ENCODE measurements around the gene ANKRD16. TPM values are rescaled to one million over a fixed set of nuclear protein-coding genes. Genes with fewer than 3 reads are reported as not detected.

The ANKRD16 gene
- total and polyA plus RNA-seq, 2 experiments from 2014 or later: 6.4 to 16.1 TPM

DNA sequence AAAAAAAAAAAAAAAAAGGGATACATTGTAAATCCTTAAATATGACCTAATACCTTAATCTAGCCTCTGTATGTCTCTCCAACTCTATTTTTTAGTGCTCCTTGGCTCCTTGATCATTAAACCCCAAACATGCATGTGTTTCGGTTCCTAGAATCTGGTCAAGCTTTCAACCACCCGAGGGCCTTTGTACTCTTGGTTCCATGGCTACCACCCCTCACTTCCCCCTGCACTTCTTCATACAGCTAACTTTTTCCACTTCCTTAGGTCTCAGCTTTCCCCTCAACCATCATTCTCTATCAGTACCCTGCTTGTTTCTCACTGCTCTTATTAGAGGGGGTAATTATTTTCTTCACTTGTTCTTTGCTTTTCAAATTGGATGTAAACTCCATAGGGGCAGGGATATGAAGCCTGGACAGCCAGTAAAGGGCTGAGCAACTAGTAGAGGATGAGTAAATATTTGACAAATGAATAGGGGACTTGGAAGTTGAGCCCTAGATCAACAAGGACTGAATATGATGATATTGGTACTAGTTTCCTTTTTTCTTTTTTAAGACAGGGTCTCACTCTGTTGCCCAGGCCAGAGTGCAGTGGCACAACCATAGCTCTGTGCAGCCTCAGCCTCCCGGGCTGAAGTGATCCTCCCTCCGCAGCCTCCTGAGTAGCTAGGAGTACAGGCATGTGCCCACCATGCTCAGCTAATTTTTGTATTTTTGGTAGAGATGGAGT, 72.2 kb downstream of the ANKRD16 start (continued):
- TF ChIP-seq ZNF462 (CRISPR knock-in tag; IDR thresholded peaks at IDR 0.05): no peak
- no peak for TF ChIP-seq EZH2 (IDR thresholded peaks at IDR 0.05; ENCODE audit: low read depth, unreplicated experiment)
- TF ChIP-seq ZNF331 (CRISPR knock-in tag; IDR thresholded peaks at IDR 0.05; ENCODE audit: low read depth): no peak
- no peak for TF ChIP-seq POLR2AphosphoS5 (IDR thresholded peaks at IDR 0.05; ENCODE audit: low read depth)
- no peak for TF ChIP-seq STAT1 (IDR thresholded peaks at IDR 0.05; ENCODE audit: unreplicated experiment)
- no peak for TF ChIP-seq JUNB (IDR thresholded peaks at IDR 0.05; ENCODE audit: unreplicated experiment)
- no peak for TF ChIP-seq NANOG (IDR thresholded peaks at IDR 0.05; ENCODE audit: borderline replicate concordance)
- TF ChIP-seq REST (IDR thresholded peaks at IDR 0.05; ENCODE audit: unreplicated experiment): no peak
- TF ChIP-seq ETS1 (IDR thresholded peaks at IDR 0.05): no peak

Data from GM23338 (cell line).